ENCODE results near the gene PRELP.
A peak's percentile ranks its signal among the peaks of the same experiment; 100 is the strongest.

The PRELP gene

DNA sequence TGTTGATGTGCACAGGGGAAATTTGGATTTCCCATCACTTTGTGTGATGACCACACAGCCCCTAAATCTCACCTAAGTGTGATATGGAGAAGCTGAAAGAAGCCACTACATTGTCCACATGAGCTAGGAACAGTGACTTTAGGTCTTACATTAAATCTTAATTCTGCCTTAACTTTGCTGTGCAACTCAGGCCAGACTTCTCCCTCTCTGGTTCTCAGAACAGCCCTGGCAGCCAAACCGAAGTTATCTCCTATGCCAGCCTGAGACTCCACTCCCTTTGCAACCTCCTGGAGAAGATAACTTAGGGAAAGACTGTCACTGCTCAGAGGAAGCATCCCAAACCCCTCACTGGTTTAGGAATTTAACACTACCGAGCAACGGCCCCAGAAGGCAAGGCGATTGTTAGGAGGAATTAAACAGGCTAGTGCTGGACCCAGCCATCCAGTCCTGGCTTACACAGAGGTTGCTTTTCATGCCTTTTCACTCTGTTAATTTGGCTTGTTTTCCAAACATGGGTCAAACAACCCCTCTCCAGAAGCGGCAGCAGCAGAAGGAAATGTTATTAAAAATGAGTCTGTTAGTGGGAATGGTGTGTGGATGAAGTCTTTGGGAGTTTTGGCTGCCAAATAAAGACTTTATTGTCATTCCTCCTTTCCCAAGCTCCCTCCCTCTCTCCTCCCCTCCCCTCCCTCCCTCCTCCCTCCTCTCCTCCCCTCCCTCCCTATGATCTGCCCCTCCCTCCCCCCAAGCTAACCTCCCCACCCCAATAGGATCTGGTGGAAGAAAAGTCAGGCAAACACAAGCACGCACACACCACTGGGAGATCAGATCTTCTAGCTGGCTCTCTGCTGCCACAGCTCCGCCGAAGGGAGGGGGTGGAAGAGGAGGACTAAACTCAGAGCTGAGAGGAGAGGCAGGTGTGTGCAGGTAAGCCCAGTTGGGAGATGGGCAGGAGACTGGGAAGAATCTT lies at the start of gene PRELP:
Gene PRELP, plus strand, starts transcription at position 795 of the 970 bp plus-strand sequence. CDS start 7,379 bp downstream, outside the sequence.
- no peak within 1 kb of the TSS for H3K4me3 ChIP-seq (ENCODE audit: severe bottlenecking)
- ATAC-seq (ENCODE audit: low read depth): peak; percentile 30; the same call in 2 of the 3 replicates
- TF ChIP-seq, protein P1, sequence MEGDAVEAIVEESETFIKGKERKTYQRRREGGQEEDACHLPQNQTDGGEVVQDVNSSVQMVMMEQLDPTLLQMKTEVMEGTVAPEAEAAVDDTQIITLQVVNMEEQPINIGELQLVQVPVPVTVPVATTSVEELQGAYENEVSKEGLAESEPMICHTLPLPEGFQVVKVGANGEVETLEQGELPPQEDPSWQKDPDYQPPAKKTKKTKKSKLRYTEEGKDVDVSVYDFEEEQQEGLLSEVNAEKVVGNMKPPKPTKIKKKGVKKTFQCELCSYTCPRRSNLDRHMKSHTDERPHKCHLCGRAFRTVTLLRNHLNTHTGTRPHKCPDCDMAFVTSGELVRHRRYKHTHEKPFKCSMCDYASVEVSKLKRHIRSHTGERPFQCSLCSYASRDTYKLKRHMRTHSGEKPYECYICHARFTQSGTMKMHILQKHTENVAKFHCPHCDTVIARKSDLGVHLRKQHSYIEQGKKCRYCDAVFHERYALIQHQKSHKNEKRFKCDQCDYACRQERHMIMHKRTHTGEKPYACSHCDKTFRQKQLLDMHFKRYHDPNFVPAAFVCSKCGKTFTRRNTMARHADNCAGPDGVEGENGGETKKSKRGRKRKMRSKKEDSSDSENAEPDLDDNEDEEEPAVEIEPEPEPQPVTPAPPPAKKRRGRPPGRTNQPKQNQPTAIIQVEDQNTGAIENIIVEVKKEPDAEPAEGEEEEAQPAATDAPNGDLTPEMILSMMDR (IDR thresholded peaks at IDR 0.05; ENCODE audit: poor library complexity, severe bottlenecking): no peak
- peaks cover 6% of the 10 kb centered on the region for H3K4me1 ChIP-seq (ENCODE audit: insufficient read depth, poor library complexity, severe bottlenecking)
- no peak for DNase-seq (ENCODE audit: low spot score)
- no peak within 1 kb of the TSS for H3K27ac ChIP-seq (ENCODE audit: poor library complexity, severe bottlenecking)
- no peaks in the 10 kb centered on the region for H3K36me3 ChIP-seq (ENCODE audit: low read depth)
- H3K27me3 ChIP-seq (ENCODE audit: insufficient read depth, poor library complexity, severe bottlenecking): no peaks in the 10 kb centered on the region
- no peaks in the 10 kb centered on the region for H3K9me3 ChIP-seq (ENCODE audit: severe bottlenecking)

DNA sequence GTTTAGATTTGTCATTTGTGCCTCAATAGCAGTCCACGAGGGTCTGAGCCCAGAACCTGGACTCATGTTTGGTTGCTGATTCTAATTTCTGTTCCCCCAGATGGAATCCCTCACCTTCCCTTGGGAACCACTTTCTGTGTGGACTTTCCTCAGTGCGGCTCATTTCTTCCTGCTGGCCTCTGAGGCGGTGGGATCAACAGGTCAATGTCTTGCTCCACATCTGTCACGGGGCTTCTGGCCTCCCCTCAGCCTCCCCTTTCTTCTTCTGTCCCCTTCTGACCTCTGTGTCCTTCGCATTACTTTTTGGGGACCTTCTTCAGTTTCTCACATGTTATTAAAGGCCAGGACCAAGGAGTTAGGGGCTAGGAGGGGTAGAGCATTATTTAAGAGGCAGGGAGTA lies 49.2 kb upstream of the PRELP start:
- Histone ChIP-seq H3K9me3 (ENCODE audit: severe bottlenecking) (no peaks in the 10 kb centered on the region), H3K27ac (ENCODE audit: poor library complexity, severe bottlenecking) (no peak overlapping the region), H3K27me3 (ENCODE audit: insufficient read depth, poor library complexity, severe bottlenecking) (peaks cover 6% of the 10 kb centered on the region), H3K36me3 (ENCODE audit: low read depth) (no peaks in the 10 kb centered on the region), H3K4me3 (ENCODE audit: severe bottlenecking) (no peak overlapping the region), H3K4me1 (ENCODE audit: insufficient read depth, poor library complexity, severe bottlenecking) (no peaks in the 10 kb centered on the region)
- DNase-seq (ENCODE audit: low spot score) (no peak), ATAC-seq (ENCODE audit: low read depth) (no peak)
- TF ChIP-seq, protein P1 (IDR thresholded peaks at IDR 0.05; ENCODE audit: poor library complexity, severe bottlenecking): no peak

DNA sequence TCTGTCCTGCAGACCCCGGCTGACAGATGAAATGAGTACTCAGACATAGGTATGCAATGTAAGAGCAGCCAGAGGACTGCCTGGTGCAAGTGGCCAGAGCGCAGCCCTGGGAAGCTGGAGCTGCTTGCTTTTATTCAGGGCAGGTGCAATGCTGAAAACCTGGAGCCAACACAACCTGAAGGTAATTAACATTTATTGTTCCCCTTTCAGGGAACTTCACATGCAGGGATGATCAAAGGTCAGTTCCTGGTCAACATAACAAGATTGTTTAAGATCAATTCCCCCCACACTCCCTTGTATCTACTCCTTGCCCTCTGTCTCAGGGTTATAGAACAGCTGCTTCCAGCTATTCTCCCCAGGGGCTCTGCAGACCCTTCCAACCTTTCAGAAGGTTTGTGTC lies 48.7 kb upstream of the PRELP start:
- Histone ChIP-seq H3K4me1 (ENCODE audit: insufficient read depth, poor library complexity, severe bottlenecking) (no peaks in the 10 kb centered on the region), H3K9me3 (ENCODE audit: severe bottlenecking) (no peaks in the 10 kb centered on the region), H3K27ac (ENCODE audit: poor library complexity, severe bottlenecking) (no peak overlapping the region), H3K36me3 (ENCODE audit: low read depth) (no peaks in the 10 kb centered on the region), H3K27me3 (ENCODE audit: insufficient read depth, poor library complexity, severe bottlenecking) (peaks cover 6% of the 10 kb centered on the region), H3K4me3 (ENCODE audit: severe bottlenecking) (no peak overlapping the region)
- ATAC-seq (ENCODE audit: low read depth) (no peak), DNase-seq (ENCODE audit: low spot score) (no peak)
- TF ChIP-seq, protein P1 (IDR thresholded peaks at IDR 0.05; ENCODE audit: poor library complexity, severe bottlenecking): no peak

DNA sequence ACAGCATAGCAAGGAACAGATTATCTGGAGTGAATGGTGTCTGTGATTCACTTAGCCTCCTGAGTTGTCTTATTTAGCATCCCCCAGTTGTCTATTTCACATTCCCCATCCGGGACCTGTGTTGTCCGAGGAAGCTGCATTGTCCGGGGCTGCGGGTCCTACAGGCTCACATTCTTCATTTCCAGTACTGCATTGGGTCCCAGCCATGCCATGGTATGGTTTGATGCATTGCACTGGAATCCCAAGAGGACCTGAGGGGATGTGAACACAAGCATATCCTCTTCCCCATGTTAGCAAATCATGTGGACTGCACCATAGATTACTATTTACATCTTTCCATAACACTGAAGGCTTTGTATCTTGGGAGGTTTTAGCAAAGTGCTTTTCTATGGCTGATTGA lies 48.2 kb upstream of the PRELP start:
- Histone ChIP-seq H3K4me1 (ENCODE audit: insufficient read depth, poor library complexity, severe bottlenecking) (no peaks in the 10 kb centered on the region), H3K4me3 (ENCODE audit: severe bottlenecking) (no peak overlapping the region), H3K27ac (ENCODE audit: poor library complexity, severe bottlenecking) (no peak overlapping the region), H3K36me3 (ENCODE audit: low read depth) (no peaks in the 10 kb centered on the region), H3K9me3 (ENCODE audit: severe bottlenecking) (no peaks in the 10 kb centered on the region), H3K27me3 (ENCODE audit: insufficient read depth, poor library complexity, severe bottlenecking) (peaks cover 6% of the 10 kb centered on the region)
- TF ChIP-seq, protein P1 (IDR thresholded peaks at IDR 0.05; ENCODE audit: poor library complexity, severe bottlenecking): no peak
- DNase-seq (ENCODE audit: low spot score) (no peak), ATAC-seq (ENCODE audit: low read depth) (no peak)

Data from RWPE2 (cell line).